ENCODE data around the gene IFT43. TPM values are rescaled to one million over a fixed set of nuclear protein-coding genes. Genes with fewer than 3 reads are reported as not detected.

IFT43 gene
- total and polyA plus RNA-seq, 2 donors (not counting 3 experiments of a cell fraction or from before 2014, with no cell fraction given): 22.3 to 39.0 TPM

- Histone ChIP-seq H3K27ac (ENCODE audit: insufficient read depth, low read depth, low read length) (no peak overlapping the region), H3K4me1 (ENCODE audit: control insufficient read depth, extremely low read depth, insufficient read depth, low read length) (no peaks in the 10 kb centered on the region), H3K79me2 (ENCODE audit: control insufficient read depth, insufficient read depth, low read length) (no peaks in the 10 kb centered on the region), H3K9me3 (replicated peaks; ENCODE audit: control insufficient read depth, insufficient read depth, low read length) (no peaks in the 10 kb centered on the region), H2AFZ (ENCODE audit: low read depth, low read length) (no peak overlapping the region), H3K4me2 (ENCODE audit: insufficient read depth, low read length) (no peak overlapping the region), H3K36me3 (ENCODE audit: control insufficient read depth in 2 of 2, extremely low read depth in 1 of 2, insufficient read depth in 2 of 2, low read length in 2 of 2) (no peaks in the 10 kb centered on the region), H3K4me3 (replicated peaks in 1 of 3; ENCODE audit: insufficient read depth in 1 of 3, low read depth in 1 of 3, low read length in 3 of 3) (no peak overlapping the region), H3K9ac (replicated peaks; ENCODE audit: extremely low read depth, insufficient read depth, low read length) (no peak overlapping the region), H3K27me3 (ENCODE audit: control insufficient read depth in 2 of 2, insufficient read depth in 2 of 2, low read length in 2 of 2) (no peaks in the 10 kb centered on the region), H3K9me1 (replicated peaks; ENCODE audit: control insufficient read depth, extremely low read depth, insufficient read depth, low read length) (no peaks in the 10 kb centered on the region), H4K20me1 (replicated peaks; ENCODE audit: control insufficient read depth, extremely low read depth, insufficient read depth, low read length) (no peaks in the 10 kb centered on the region)
- no TSS peak for BruUV-seq (replicated peaks)
- POLR2A ChIA-PET: no interaction called here
- dilution Hi-C loops (cut with MboI; ENCODE audit: extremely low pct_ligation_motif_present, low sequenced_read_pairs) (no loop called here), intact Hi-C loops (cut with micrococcal nuclease) (loop anchor here (1.0 to 5.0 kb wide), 3 partner anchors 41 to 595 kb away; no protein-coding TSS in a partner anchor)
- CTCF ChIA-PET: interaction anchor here (0.6 to 3.7 kb wide), 46 partner anchors 10 to 601 kb away, joined by 3 to 141 read pairs (median 4); partner anchors contain the start of gene GPATCH2L
- FAIRE-seq (no peak), DNase-seq (ENCODE audit: low read depth, low spot score) (no peak)
- TF ChIP-seq, protein P1, sequence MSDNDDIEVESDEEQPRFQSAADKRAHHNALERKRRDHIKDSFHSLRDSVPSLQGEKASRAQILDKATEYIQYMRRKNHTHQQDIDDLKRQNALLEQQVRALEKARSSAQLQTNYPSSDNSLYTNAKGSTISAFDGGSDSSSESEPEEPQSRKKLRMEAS (IDR thresholded peaks at IDR 0.05; ENCODE audit: insufficient read depth, insufficient read length): no peak
- TF ChIP-seq POLR2AphosphoS5 (IDR thresholded peaks at IDR 0.05; ENCODE audit: insufficient read depth, low read depth, low read length) (no peak), EZH2 (IDR thresholded peaks at IDR 0.05; ENCODE audit: borderline replicate concordance, low read depth, low read length, severe bottlenecking) (no peak), GATA2 (IDR thresholded peaks at IDR 0.05; ENCODE audit: insufficient read depth, insufficient read length, low read depth, low read length) (no peak), JUN (IDR thresholded peaks at IDR 0.05; ENCODE audit: borderline replicate concordance, insufficient read depth, insufficient read length, low read depth) (no peak), MYC (IDR thresholded peaks at IDR 0.05; ENCODE audit: low read depth, low read length) (no peak), POLR2A (IDR thresholded peaks at IDR 0.05; ENCODE audit: low read depth, low read length) (no peak), FOS (IDR thresholded peaks at IDR 0.05; ENCODE audit: borderline replicate concordance, insufficient read depth, low read length) (no peak)
- TF ChIP-seq, protein P2, sequence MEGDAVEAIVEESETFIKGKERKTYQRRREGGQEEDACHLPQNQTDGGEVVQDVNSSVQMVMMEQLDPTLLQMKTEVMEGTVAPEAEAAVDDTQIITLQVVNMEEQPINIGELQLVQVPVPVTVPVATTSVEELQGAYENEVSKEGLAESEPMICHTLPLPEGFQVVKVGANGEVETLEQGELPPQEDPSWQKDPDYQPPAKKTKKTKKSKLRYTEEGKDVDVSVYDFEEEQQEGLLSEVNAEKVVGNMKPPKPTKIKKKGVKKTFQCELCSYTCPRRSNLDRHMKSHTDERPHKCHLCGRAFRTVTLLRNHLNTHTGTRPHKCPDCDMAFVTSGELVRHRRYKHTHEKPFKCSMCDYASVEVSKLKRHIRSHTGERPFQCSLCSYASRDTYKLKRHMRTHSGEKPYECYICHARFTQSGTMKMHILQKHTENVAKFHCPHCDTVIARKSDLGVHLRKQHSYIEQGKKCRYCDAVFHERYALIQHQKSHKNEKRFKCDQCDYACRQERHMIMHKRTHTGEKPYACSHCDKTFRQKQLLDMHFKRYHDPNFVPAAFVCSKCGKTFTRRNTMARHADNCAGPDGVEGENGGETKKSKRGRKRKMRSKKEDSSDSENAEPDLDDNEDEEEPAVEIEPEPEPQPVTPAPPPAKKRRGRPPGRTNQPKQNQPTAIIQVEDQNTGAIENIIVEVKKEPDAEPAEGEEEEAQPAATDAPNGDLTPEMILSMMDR (IDR thresholded peaks at IDR 0.05; ENCODE audit: extremely low read depth in 1 of 2, insufficient read depth in 1 of 2, low read depth in 1 of 2, low read length in 2 of 2): no peak
These were observed 64.7 kb downstream of the IFT43 start for GRCh38 chr14:76050250-76050649.
